22Rv1 (cell line): ENCODE data around the gene KLC1.

Experiments
- H3K27ac ChIP-seq: fragments of 450-650 bp; 2 replicates; pipeline ENCODE4 v1.5.1; 2017
- CTCF ChIP-seq: fragments of 450-650 bp; IDR thresholded peaks from 2 replicates; pipeline ENCODE4 v1.5.1; 2017; ENCODE audit warnings: mild to moderate bottlenecking
- ZFX ChIP-seq: fragments of 450-650 bp; IDR thresholded peaks from 2 replicates; pipeline ENCODE4 v1.6.1; 2017; ENCODE audit warnings: antibody characterized with exemption, borderline replicate concordance

KLC1 gene

GRCh38 chr14:103732868-103733620 is 104.0 kb downstream of the KLC1 start:
- TF ChIP-seq ZFX: no peak
- TF ChIP-seq CTCF: no peak
- H3K27ac ChIP-seq: peak overlapping the region; percentile 78

GRCh38 chr14:103733651-103734050 is 104.6 kb downstream of the KLC1 start:
- peak overlapping the region; percentile 78 for H3K27ac ChIP-seq
- no peak for TF ChIP-seq ZFX
- TF ChIP-seq CTCF: no peak

DNA sequence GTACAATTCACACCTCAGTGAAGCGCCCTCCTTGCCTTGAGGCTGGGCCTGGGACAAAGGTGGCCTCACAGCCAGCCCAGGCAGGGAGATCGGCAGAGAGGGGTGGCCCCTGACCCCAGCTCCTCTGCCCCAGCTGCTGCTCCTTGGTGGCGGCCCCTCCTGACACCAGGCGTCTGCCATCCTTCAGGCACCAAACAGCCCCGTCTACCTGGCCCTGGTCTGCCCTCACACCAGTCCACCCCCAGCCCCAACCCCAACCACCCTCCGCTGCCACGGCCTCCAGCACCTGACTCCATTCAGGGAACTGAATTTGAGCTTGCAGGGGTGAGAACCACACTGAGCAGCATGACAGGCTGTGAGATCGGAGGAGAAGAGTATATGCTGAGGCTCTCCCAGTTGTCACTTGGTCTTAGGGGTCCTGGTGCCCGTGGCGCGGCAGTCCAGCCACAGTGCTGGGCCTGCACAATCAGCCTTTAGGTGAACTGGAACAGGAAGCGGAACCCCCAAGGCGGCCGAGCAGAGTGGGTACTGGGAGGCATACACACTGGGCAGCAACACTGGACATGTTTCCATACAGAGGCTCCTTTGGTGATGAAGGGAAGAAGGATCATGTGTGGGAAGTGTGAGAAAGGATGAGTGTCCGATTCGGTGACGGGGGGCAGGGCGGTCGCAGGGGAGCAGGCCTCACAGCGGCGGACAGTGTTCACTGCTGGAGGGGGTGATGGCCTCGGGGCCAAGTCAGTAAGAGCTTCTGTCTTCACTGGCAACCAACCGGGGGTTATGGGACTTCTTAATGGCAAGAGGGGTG is 105.3 kb downstream of the KLC1 start:
- peak overlapping the region; percentile 78 for H3K27ac ChIP-seq
- TF ChIP-seq CTCF (no peak), ZFX (no peak)

GRCh38 chr14:103735022-103735421 is 106.0 kb downstream of the KLC1 start:
- TF ChIP-seq CTCF (no peak), ZFX (no peak)
- peak overlapping the region; percentile 78 for H3K27ac ChIP-seq

- peak overlapping the region; percentile 78 for H3K27ac ChIP-seq
- TF ChIP-seq ZFX: no peak
- TF ChIP-seq CTCF: no peak; the same call in 1 of the 2 replicates
Measured at GRCh38 chr14:103735439-103735814, 106.4 kb downstream of the KLC1 start.

DNA sequence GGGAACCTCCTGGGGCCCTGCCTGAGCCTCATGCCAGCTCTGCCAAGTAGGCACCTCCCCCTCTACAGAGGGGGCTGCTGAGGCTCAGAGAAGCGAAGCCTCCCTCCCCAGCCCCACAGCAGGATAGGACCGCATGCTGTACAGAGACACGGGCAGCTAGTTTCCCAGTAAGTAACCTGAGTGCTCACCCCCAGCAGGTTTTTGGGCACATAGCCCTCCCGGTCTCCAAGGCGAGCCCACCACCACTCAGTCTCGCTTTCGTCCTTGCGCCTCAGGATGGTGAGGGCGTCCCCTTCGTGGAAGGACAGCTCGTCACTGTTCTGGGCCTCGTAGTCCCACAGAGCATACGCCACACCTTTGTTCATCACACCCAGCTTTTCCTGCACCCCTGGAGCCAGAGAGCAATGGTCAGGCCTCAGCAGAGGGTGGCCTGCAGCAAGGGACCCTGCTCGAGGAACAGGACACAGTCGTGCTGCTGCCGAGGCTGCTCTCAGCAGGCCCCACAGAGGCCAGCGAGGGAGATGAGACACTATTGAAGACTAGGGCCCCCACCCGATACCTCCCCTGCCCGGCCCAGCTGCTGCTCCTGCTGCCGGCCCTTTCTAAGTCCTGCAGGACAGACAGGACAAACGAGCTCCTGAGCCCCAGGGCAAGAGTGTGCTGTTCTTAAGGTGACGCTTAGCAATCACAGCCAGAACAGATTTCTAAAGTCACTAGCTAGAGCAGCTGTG is 107.0 kb downstream of the KLC1 start:
- no peak for TF ChIP-seq ZFX
- TF ChIP-seq CTCF: no peak
- H3K27ac ChIP-seq: peak overlapping the region; percentile 78
